GM21526 (cell line): ENCODE results near the gene ZNF827.

ENCODE experiments used
- ATAC-seq: cut with Tn5 transposase; IDR thresholded peaks from one replicate; pipeline ENCODE4 v1.9.1; 2021; ENCODE audit warnings: moderate library complexity; ENCODE audit not compliant: unreplicated experiment, low FRiP score

Gene ZNF827

DNA sequence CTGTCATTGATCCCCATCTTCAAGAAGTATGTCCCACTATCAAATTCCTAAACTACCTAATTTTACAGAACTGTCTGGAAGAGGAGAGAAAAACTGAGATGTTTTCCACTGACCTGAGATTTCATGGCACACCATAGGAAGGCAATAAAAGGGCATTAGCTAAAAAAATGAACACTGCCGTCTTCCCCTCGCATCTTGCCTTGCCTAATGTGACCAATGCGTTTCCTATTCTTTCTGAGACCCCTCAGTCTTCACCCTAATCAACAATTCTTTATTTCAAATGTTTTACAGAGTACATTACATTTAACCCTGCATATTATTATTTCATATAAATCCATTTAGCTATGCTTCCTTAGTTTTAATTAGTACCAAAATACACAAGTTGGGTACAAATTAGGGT is 43.6 kb downstream of the ZNF827 start:
- ATAC-seq, result no peak

DNA sequence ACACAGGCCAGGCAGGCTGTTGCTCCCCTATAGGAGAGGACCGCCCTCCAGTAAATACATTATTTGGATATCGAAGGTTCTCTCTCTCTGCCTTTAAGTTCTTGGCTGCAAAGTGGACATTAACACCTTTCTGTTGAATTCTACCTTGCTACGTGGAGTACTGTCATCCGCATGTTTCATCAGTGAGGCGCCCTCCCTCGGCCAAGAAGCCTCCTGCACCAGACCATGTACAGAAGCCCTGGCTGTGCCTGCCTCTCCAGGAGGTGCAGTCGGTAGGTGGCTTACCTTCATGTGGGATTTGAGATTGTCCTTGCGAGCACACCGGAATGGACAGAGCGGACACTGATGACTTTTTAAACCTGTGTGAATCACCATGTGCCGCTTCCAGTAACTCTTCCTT is 46.7 kb downstream of the ZNF827 start:
- no peak for ATAC-seq

DNA sequence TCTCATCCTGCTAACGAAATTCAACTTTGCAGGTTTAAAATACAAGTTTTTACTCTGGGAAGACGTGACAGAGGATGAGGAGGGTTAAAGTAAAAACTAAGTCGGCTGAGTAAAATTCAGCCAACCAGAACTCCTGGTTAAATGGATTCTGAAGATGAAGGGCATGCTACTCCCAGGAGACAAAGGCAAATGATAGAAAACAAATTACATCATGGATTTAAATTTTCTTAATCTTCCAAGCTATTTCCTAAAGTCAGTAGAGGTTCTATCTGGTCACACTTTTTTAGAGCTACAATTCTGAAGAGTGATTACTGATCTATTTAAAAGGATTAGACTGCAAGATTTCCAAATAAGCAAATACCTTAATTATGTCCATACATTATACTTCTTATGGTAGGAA is 47.9 kb downstream of the ZNF827 start:
- no peak for ATAC-seq

DNA sequence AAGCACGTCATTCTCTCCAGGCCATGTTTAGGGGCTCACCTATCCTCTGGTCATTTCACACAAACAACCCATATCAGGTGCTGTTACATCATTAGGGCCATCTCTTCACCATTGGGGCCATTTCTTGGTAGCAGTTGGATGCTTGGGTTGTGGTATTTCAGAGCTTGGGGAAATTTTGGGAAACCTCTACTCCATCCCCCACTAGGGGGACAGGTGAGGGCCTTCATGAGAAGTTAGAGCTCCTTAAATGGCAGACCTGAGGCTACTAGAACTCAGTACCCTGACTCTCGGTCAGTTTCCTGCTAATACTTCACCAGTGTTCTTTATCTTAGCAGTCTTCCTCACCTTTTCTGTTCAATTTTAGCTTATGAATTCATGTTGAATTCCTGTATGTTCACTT is 50.2 kb downstream of the ZNF827 start:
- ATAC-seq, result no peak

DNA sequence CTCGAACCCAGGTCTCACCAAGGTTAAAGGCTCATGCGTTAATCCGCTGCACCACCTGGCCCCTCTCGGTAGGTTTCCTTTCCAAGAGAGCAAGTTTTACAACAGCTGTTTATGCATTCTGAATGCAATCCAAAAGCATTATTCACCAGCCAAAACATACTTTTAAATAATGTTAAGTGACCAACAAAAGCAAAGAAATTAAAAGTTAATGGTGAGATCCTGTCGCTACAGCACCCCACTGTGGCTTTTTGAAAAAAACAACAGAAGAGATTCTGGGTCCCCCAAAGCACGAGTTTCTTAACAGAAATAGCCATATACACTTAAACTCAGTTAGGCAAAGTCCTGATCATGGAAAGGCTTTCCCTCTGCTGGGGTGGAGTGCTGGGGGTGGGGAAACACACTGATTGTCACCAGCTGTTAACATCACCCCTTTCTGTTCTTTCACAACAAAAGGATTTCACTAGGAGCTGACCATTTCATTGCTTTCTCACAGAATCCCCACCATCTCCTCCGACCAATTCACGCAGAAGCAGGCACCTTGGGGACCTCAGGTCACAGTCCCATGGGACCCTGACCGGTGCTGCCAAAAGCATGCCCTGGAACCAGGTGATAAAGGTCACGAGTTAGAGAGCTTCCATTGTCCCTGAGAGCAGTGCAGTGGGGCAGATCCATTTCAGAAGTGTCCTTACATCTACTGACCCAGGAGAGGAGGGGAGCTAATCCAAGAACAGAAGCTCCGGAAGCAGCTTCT is 51.2 kb downstream of the ZNF827 start:
- no peak for ATAC-seq

DNA sequence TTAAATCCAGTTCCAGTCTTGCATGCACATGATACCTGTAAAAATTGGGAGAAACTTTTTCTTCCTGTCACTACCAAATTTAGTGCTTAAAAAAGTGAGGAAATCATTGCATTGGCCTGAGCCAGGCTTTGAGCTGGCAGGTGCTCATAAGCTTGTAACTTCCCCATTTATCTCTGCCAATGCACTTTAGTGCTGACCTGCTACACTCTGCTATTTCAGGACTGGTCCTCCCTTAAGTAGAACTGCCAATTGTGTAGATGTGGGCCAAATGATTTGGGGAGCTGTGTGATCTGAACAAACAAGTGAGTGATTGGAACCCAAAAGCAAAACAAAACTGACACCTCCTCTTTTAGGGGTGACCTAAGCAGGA is 51.8 kb downstream of the ZNF827 start:
- ATAC-seq, result no peak

DNA sequence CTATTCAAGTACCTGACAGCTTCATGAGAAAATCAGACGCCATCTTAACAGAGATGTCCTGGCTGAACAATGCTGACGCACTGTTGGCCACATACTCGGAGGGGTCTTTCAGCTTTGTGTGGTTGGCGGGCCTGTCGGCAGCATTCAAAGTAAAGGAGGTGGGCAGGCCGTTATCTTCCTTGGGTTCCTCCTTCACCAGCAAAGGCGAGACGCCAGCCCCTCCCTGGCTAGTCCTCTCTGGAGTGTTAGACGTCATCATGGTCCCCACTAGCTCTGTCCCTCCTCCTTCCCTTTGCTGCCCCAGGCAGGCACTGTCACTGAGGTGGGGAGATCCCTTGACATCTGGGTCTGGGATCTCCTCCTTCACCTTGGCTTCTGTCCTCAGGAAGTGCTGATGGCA is 53.0 kb downstream of the ZNF827 start:
- ATAC-seq, result no peak

DNA sequence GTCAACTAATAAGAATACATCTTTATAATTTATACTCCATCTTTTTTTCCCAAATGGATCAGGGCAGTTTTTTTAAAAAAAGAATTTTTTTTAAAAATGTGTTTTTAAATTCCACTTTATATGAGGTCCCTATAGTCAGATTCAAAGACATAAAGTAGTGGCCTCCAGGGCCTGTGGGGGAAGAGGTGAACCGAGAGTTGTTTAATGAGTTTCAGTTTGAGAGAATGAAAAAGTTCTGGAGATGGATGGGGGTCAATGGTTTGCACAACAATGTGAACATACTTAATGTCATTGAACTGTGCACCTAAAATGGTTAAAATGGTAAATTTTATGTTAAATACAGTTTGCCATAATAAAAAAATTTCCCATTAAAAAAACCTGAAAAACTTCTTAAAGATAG is 53.8 kb downstream of the ZNF827 start:
- no peak for ATAC-seq

DNA sequence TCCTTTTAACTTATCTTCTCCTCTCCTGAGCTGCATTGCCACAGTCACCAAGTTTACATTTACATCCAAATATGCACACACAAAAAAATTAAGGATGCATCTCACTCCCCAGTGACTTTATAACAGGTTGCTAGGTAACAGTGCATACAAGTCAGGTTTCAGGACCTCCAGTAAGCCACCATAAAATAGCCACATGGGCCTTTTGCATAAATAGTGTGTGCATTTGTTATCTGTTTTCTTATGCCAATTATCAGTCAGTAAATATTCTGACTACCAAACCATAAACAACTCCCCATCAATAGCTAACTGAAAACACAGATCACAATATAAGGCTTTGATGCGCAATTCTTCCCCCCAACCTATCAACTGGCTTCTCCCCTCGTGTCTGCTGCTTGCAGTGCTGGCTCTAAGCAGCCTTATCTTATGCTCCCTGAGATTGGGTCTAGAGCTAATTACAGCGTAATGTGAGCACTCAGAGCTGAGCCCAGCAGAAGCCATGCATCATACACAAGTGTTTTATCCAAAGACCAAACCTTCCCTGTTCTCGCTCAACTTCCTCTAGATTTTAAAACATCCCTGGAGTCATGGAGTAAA is 55.4 kb downstream of the ZNF827 start:
- ATAC-seq, result no peak

DNA sequence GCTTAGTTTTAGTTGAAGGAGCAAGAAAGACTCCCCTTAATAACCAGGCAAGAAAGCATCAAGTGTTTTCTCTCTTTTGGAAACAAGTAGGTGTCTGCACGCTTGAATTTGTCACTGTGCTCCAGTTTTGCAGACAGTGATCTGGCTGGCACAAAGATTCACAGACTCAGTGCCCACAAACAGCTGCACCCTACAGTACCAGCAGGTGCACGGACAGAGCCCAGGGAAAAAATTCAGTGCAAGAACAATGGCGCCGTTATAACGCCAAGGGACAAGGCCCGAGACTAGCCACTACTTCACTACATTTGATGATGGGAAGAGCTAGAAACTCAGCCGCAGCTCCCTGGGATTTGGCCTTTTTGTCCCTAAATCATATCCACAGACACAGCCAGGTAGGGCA is 56.0 kb downstream of the ZNF827 start:
- ATAC-seq, result no peak

DNA sequence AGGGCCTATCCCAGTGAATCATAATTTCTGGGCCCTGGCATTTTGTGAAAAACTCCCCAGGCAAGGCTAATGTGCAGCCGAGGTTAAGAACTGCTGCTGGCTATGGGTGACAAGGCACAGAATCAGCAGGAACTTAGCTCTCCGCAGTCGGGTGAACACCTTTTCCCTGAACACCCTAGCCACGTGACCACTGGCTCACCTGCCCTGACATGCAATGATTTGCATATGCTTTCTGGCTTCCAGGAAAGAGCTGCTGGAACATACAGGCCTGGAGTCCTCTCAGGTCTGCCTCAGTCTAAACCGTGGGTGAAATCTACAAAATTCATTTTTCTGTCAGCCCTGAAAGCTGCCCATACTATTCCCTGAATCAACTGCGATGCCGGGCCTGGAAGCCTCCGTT is 56.6 kb downstream of the ZNF827 start:
- no peak for ATAC-seq

DNA sequence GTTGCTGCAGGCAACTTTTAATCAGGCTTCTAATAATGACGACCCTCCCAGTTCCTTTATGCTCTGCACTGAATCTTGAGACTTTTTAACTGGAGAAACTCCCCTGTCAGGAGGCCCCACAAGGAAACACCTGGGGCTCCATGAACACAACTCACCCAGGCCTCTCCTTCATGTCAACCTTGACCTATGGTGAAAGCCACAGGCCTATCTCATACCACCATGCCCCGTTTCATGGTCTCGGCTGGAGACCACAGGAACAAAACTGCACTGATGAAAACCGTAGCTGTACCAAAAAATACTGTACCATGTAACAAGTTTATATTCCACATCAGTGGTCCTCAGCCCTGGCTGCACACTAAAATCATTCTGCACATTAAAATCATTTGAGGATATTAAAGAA is 57.0 kb downstream of the ZNF827 start:
- no peak for ATAC-seq

DNA sequence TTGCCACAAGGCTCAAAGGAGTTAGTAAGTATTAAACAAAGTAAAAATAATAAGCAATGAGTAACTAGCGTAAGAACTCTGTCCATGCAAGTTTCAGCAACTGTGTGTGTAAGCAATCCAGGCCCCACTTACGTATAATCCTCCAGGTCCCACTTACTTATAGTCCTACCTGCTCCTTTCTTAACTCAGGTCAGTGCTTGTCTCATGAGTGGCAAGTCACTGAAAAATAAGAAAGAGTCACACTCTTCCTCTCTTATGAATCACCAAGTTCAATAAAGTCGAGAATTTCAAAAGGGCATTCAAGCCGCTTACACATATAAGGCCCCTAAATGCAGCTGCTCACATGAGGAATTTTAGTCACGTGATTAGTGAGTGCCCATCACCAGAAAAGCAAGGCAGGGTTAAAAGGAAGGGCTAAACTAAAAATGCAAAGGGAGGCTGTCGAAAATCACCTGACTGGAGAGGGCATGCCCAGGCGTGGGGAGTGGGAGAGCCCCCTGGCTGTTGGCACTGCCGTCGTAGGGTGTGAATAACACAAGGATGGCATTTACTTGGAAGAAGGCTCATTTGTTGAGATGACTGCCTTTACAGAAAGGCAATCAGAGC is 58.2 kb downstream of the ZNF827 start:
- ATAC-seq, result no peak

DNA sequence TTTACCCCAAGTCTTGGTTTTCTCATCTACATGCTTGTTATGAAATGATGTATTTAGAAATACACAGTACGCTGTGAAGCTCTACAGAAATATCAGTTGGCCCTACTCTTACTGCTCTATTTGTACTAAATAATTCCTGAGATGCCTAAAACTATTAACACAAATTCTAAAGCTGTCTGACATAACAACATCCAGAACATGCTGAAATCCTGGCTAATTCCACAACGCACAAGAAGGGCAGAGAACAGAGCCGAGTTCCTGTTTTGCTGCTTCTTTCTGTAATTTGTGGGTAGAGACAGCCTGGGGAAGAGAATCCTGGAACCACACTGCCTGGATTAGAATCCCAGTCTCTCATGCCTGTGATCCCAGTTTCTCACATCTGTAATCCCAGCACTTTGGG is 59.0 kb downstream of the ZNF827 start:
- ATAC-seq, result no peak

DNA sequence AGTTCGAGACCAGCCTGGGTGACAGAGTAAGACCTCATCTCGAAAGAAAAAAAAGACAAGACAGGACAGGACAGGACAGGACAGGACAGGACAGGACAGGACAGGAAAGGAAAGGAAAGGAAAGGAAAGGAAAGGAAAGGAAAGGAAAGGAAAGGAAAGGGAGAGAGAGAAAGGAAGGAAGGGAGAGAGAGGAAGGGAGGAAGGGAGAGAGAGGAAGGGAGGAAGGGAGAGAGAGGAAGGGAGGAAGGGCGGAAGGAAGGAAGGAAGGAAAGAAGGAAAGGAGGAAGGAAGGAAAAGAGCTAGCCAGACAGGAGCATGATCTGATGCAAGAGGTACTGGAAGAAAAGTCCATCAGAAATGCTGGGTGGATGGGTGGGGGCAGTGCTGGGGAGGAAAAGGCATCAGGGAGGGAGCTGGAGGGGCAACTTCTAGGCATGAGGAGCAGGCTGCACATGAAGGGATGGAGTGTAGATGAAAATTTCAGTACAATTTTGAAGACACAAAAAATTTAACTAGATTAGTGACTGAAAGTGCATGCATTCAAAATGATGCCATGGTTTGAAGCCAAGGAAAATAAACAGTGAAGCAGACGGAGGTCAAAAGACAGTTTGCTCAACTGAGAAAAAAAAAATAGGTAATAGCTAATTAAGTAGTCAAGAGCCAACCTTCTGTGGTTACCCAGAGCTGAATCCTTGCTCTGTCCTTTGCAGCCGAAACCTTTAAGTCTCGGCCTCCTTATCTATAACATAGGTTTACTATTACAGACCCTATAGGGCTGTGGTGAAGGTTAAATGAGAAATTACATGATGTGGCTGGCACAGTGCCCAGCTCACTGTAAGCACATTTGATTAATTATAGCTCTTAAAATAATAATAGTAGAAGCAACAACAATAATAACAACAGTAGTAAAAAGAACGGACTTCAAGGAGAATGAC is 59.9 kb downstream of the ZNF827 start:
- ATAC-seq, result no peak

DNA sequence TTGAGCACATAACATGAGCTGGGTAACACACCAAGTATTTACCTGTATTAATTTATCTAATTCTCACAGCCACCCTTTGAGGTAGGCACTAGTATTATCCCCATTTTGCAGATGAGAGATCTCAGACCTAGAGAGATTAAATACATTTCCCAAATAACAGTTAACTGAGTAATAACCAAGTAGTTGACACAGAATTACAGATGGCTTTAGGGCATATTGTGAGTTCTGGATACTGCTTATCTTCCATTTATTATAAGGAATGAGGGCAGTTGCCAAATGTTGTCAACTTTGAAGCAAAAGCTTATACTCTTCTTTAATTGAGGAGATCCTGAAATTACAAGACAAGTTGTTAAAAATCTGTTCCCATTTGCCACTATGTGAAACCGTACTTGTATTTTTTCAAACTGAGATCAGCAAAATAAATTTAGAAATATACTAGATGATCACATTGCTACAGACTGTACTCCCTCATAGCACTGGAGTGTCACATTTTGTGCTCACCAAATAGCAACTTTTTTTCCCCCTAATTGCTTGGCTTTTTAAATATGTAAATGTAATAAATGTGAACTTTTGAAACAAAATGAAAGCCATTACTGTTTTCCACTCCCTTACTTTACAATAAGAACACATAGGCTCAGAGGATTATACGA is 62.0 kb downstream of the ZNF827 start:
- no peak for ATAC-seq

DNA sequence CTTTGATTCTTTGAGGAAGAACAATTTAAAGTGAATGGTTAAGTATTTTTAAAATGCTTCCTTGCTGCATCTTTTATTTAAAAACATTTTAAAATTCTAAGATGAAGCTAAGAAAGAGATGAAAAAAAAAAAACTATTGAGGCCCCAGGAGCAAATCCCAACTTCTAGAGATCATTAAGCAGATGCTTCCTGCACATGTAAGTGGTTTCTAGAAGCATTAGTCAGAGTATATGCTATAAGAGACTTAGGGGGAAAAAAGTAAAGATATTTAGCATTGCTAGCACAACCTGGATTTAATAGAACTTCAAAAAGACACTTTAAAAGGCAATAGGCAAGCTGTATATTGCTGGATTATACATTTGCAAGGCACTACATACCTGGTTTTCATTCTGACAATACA is 64.7 kb downstream of the ZNF827 start:
- ATAC-seq, result no peak

DNA sequence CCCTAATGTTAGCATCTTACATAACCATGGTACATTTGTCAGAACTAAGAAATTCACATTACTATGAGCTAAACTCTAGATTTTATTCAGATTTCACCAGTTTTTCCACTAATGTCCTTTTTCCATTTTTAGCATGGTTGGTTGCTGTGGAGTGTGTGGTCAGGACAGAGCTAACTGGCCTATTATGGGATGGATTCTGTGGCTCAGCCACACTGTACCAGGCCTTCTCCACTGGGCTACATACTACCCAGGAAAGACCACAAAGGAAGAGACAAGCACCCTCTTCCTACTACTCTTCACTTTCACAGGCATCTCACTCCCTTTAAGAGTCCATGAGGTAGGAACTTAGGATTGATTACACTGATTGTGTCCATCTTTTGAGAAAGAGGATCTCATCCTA is 67.4 kb downstream of the ZNF827 start:
- ATAC-seq, result no peak

DNA sequence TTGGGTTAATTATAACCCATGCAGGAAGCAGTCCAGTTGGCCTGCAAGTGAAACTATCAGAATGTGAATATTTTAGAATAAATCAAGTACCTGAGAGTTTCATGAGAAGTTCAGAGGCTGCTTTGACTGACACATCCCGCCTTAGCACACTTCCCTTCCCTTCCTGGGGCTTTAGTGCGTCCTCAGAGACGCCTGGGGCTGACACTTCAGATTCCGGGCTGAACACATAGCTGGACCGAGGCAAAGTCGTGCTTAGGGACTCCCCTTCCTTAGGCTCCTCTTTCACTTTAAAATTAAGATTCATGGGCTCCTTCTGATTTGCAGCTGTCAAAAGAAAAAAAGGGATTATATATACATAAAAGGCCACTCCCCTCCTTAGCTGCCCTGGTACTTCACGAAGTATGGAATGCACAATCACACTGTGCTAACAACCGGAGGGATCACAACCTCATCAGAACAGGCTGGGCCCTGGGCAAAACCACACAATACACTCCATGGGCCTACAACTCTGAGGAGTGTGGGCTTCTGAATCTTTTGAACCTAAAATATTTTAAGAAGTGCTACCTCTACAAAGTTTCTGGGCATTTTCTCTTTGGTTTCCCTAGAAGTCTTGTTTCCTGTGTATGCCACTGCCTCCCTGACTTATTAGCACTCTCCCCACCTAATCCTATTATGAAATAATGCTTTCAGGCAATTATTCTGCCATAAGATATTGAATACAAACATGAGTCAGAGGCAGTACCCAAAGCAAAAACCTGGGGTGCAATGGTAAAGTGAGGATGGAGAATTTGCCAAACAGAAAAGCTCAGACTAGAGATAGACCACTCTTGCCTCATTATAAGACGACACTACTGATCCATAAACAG is 68.2 kb downstream of the ZNF827 start:
- no peak for ATAC-seq
